Nephron (organoid): ENCODE data around the gene ITPR1.

Source experiments
- H3K27ac Mint-ChIP-seq, 3 experiments: 2 replicates each; pipeline ENCODE4 v1.8.0; 2020; ENCODE audit warnings: mixed read lengths in 3 of 3, mild to moderate bottlenecking in 2 of 3, moderate library complexity in 1 of 3
- H3K27me3 Mint-ChIP-seq: 2 replicates; pipeline ENCODE4 v1.8.0; 2021; ENCODE audit warnings: low read depth, mild to moderate bottlenecking, moderate library complexity, mixed read lengths
- H3K36me3 Mint-ChIP-seq: 2 replicates; pipeline ENCODE4 v1.8.0; 2020; ENCODE audit warnings: low read depth, mixed read lengths
- H3K4me1 Mint-ChIP-seq: 2 replicates; pipeline ENCODE4 v1.8.0; 2020; ENCODE audit warnings: mixed read lengths
- H3K4me3 Mint-ChIP-seq, 3 experiments: 2 replicates each; pipeline ENCODE4 v1.8.0; 2020; ENCODE audit warnings: mild to moderate bottlenecking in 3 of 3, mixed read lengths in 3 of 3, moderate library complexity in 2 of 3
- H3K9me3 Mint-ChIP-seq: 2 replicates; pipeline ENCODE4 v1.8.0; 2020; ENCODE audit warnings: mixed read lengths
- TF ChIP-seq, protein P1 (sequence below), 3 experiments: fragments of 200-600 bp; sonication (generic); IDR thresholded peaks; one replicate each; pipeline ENCODE4 v1.5.0; 2021; ENCODE audit warnings: antibody characterized with exemption in 3 of 3; ENCODE audit not compliant: unreplicated experiment in 3 of 3

ITPR1 gene

DNA sequence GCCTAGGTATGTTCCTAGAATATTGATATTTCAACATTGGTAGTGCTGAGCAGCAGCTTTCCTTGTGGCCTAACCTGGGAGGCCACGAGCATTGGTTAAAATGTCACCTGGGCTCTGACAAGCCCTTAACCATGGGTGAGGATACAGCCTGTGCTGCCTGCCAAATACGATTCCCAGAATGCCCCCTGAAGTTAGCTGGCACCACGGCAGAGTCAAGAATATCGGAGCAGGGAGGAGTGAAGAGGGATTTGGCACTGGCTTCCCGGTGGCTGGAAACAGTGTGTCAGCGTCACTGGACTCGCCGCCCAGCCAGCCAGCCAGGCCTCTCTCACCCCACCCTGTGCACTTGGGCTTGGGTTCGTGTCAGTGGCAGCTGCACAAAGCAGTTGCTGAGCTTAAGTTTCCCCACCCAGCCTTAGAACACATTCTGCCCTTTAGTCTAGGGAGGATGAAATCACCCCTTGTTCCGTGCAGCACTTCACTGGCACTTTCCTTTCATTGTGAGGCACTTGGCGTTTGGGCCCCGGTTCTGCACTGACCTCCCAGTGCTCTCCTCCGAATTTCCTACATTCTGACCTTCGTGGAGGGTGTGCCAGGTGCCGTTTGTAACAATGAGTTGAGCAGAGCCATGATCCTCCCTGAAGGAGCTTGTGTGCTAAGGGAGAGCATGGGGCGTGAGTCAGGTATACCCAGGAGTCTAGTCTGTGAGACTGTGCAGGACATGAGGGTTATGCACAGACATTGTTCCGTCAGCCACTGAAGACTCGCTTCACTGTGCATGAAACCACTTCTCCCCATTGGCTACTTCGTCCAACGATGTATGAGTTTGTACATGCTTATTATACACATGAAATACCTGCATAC is 333.3 kb downstream of the ITPR1 start:
- Mint-ChIP-seq H3K36me3 (peaks cover 63% of the 10 kb centered on the region), H3K4me1 (peaks cover 59% of the 10 kb centered on the region), H3K27me3 (no peaks in the 10 kb centered on the region), H3K27ac (peak overlapping the region; percentile 9 to 71 (median 49)), H3K4me3 (peak overlapping the region in 1 of 3 experiments; percentile 15), H3K9me3 (no peaks in the 10 kb centered on the region)
- TF ChIP-seq, protein P1, sequence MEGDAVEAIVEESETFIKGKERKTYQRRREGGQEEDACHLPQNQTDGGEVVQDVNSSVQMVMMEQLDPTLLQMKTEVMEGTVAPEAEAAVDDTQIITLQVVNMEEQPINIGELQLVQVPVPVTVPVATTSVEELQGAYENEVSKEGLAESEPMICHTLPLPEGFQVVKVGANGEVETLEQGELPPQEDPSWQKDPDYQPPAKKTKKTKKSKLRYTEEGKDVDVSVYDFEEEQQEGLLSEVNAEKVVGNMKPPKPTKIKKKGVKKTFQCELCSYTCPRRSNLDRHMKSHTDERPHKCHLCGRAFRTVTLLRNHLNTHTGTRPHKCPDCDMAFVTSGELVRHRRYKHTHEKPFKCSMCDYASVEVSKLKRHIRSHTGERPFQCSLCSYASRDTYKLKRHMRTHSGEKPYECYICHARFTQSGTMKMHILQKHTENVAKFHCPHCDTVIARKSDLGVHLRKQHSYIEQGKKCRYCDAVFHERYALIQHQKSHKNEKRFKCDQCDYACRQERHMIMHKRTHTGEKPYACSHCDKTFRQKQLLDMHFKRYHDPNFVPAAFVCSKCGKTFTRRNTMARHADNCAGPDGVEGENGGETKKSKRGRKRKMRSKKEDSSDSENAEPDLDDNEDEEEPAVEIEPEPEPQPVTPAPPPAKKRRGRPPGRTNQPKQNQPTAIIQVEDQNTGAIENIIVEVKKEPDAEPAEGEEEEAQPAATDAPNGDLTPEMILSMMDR (IDR thresholded peaks at IDR 0.05; ENCODE audit: unreplicated experiment in 3 of 3): no peak

DNA sequence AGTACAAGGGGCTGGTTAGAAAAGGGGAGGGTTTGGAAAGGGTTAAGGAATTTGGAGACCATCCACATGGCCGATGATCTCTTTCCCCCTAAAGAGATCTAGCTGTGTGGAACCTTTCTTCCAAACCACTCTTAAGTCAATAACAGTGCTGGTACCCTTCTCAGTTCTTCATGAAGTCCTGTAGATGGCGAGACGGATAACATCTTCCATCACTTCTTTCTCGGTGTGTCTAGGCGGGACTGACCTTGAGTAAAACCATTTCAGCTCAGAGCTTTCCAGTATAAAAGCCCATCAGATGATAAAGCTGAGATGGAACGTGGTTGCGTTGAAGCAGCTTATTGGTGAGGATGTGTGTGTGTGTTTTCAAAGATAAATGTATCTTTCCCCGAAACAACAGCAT is 334.6 kb downstream of the ITPR1 start:
- TF ChIP-seq, protein P1 (IDR thresholded peaks at IDR 0.05; ENCODE audit: unreplicated experiment in 3 of 3): no peak
- Mint-ChIP-seq H3K9me3 (no peaks in the 10 kb centered on the region), H3K4me1 (peaks cover 61% of the 10 kb centered on the region), H3K27ac (peak overlapping the region in 1 of 3 experiments; percentile 19), H3K27me3 (no peaks in the 10 kb centered on the region), H3K36me3 (peaks cover 54% of the 10 kb centered on the region), H3K4me3 (no peak overlapping the region)

DNA sequence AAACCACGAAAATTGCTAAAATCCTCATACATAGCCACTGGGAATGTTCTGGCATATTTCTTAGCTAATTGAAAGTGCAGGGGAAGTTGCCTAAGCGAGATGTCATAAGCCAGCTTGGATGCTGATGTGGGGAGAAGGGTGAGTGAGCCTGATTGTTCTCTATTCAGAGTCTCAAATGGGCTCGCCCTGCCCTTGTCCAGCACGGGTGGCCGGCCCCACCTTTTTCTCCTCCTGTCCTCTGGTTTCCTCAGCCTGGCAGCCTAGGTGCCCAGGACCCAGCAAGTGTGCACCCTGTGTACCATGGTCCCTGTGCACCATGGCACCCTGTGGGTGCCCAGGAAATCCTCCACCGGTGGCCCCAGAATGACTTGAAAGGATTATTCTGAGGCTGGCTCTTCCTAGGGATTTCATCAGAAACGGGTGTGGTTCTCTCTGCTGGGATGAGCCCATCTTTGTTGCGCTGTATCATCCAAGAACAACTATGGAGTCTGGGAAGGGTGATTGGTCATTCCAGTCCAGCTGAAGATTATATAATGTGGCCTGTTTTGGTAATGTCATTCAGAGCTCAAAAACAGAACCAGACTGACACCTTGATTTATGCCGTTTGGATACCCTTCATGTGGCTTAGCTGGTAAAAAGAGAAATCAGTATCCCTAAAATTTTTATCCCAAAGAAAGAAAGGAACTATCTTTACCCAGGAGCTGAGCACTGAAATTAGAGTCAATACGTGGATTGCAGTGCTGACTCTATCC is 335.3 kb downstream of the ITPR1 start:
- peaks cover 62% of the 10 kb centered on the region for H3K4me1 Mint-ChIP-seq

DNA sequence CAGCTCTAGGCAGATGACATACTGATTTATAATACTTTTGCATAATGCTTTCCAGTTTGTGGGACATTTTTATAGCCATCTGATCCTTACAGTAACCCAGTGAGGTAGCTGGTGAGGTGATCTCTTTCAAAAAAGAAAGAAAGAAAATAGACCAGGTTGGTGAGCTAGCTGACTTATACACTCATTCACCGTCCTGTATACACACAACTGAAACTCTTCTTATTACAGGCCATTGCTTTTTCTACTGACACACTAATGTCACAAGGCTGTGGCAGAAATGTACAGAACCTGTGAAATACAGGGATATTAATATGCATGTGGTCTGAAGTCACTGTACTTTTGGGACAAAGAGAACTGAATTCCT is 335.9 kb downstream of the ITPR1 start:
- TF ChIP-seq, protein P1 (IDR thresholded peaks at IDR 0.05; ENCODE audit: unreplicated experiment in 3 of 3): no peak
- Mint-ChIP-seq H3K27ac (no peak overlapping the region), H3K27me3 (no peaks in the 10 kb centered on the region), H3K4me1 (peaks cover 64% of the 10 kb centered on the region), H3K9me3 (no peaks in the 10 kb centered on the region), H3K4me3 (no peak overlapping the region), H3K36me3 (peaks cover 52% of the 10 kb centered on the region)

More for the DNA sequence above, 335.3 kb downstream of the ITPR1 start:
- Mint-ChIP-seq H3K36me3 (peaks cover 52% of the 10 kb centered on the region), H3K9me3 (no peaks in the 10 kb centered on the region), H3K4me3 (no peak overlapping the region), H3K27me3 (no peaks in the 10 kb centered on the region), H3K27ac (peak overlapping the region in 1 of 3 experiments; percentile 19)
- TF ChIP-seq, protein P1 (IDR thresholded peaks at IDR 0.05; ENCODE audit: unreplicated experiment in 3 of 3): no peak

DNA sequence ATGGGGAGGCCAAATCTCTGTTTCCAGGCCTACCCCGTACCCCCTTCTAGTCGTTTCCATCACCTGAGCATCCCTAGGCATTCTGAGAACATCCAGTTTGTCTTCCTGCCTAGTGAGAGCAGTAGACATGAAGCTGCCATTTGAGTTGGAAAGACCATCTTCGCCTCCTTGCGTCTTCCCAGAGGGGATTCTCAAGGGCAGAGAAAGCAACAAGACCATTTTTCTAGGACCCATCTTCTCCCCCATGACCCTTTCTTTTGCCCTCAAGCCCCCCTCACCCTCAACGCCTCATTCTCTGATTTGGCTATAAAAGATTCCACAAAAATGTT is 337.4 kb downstream of the ITPR1 start:
- H3K4me3 Mint-ChIP-seq: peak overlapping the region in 2 of 3 experiments; percentile 55 to 77
- H3K36me3 Mint-ChIP-seq: peaks cover 48% of the 10 kb centered on the region
- no peaks in the 10 kb centered on the region for H3K27me3 Mint-ChIP-seq
- H3K9me3 Mint-ChIP-seq: no peaks in the 10 kb centered on the region
- TF ChIP-seq, protein P1 (IDR thresholded peaks at IDR 0.05; ENCODE audit: unreplicated experiment in 3 of 3): no peak
- H3K4me1 Mint-ChIP-seq: peaks cover 64% of the 10 kb centered on the region
- peak overlapping the region; percentile 96 to 98 (median 97) for H3K27ac Mint-ChIP-seq
